ENCODE measurements around the gene ABCG1. TPM values are rescaled to one million over a fixed set of nuclear protein-coding genes. Genes with fewer than 3 reads are reported as not detected.

Gene ABCG1
- total and polyA plus RNA-seq, 2 donors (not counting 1 experiment from before 2014, with no cell fraction given), result under 0.01 to 0.12 TPM

DNA sequence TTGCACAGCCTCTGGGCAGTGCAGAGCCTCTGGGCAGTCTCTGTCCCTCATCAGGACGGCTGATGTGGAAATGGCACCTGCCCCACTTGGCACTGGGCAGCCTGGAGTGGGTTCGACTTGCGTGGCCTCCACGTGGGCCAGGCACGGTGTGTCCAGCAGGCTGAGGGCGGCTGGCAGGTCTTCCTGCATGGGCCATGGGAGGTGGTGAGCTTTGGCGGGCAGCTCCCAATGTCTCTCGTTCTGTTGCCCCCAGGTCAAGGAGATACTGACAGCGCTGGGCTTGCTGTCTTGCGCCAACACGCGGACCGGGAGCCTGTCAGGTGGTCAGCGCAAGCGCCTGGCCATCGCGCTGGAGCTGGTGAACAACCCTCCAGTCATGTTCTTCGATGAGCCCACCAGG, 63.1 kb downstream of the ABCG1 start:
- H3K4me1 ChIP-seq (ENCODE audit: control insufficient read depth, extremely low read depth, insufficient read depth, low read length), result no peaks in the 10 kb centered on the region

DNA sequence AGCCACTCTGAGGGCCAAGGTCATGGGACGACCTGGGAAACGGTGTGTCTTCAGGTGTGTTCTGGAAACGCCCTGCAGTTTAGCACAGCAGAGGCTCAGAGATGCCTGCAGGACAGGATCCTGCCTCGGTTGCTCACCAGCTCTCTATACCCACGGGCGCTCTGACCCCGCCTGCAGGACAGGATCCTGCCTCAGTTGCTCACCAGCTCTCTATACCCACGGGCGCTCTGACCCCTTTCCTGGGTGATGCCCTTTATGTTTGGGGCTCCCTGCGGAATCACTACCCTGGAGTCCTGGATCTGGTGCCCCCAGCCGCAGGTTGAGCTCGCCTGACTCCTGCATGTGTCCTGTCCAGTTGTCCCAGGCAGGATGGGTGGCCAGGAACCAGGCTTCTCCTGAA, 63.8 kb downstream of the ABCG1 start:
- no peaks in the 10 kb centered on the region for H3K4me1 ChIP-seq (ENCODE audit: control insufficient read depth, extremely low read depth, insufficient read depth, low read length)
- no peak overlapping the region for H3K27ac ChIP-seq (ENCODE audit: insufficient read depth, low read length)
- H2AFZ ChIP-seq (ENCODE audit: low read length), result no peak overlapping the region
- no peaks in the 10 kb centered on the region for H3K27me3 ChIP-seq (ENCODE audit: control insufficient read depth, insufficient read depth, low read length)
- H3K4me3 ChIP-seq (replicated peaks in 1 of 4; ENCODE audit: control extremely low read depth in 1 of 4, insufficient read depth in 1 of 4, low read depth in 3 of 4, low read length in 4 of 4), result no peak overlapping the region
- no peak for DNase-seq (ENCODE audit: low read depth in 2 of 2)
- no peak for TF ChIP-seq EZH2 (IDR thresholded peaks at IDR 0.05; ENCODE audit: low read length, missing control alignments)
- H3K36me3 ChIP-seq (ENCODE audit: control insufficient read depth, insufficient read depth, low read length), result no peaks in the 10 kb centered on the region
- no peak overlapping the region for H3K4me2 ChIP-seq (ENCODE audit: extremely low read depth, insufficient read depth, low read length)
- H3K79me2 ChIP-seq (ENCODE audit: control insufficient read depth, insufficient read depth, low read length), result no peaks in the 10 kb centered on the region
- no peaks in the 10 kb centered on the region for H3K9me3 ChIP-seq (ENCODE audit: control insufficient read depth, insufficient read depth, low read depth, low read length)
- H4K20me1 ChIP-seq (ENCODE audit: control insufficient read depth, extremely low read depth, insufficient read depth, low read length), result no peaks in the 10 kb centered on the region
- H3K9ac ChIP-seq (ENCODE audit: insufficient read depth, low read length), result no peak overlapping the region

More for the DNA sequence above, 63.1 kb downstream of the ABCG1 start:
- DNase-seq (ENCODE audit: low read depth in 2 of 2), result no peak
- H2AFZ ChIP-seq (ENCODE audit: low read length), result no peak overlapping the region
- H3K4me3 ChIP-seq (replicated peaks in 1 of 4; ENCODE audit: control extremely low read depth in 1 of 4, insufficient read depth in 1 of 4, low read depth in 3 of 4, low read length in 4 of 4), result no peak overlapping the region
- TF ChIP-seq EZH2 (IDR thresholded peaks at IDR 0.05; ENCODE audit: low read length, missing control alignments) (no peak), CTCF (conservative IDR thresholded peaks at IDR 0.05 in 1 of 2, IDR thresholded peaks at IDR 0.05 in 1 of 2; ENCODE audit: low read depth in 1 of 2, low read length in 2 of 2) (no peak)
- H3K9ac ChIP-seq (ENCODE audit: insufficient read depth, low read length), result no peak overlapping the region
- H4K20me1 ChIP-seq (ENCODE audit: control insufficient read depth, extremely low read depth, insufficient read depth, low read length), result no peaks in the 10 kb centered on the region
- no peaks in the 10 kb centered on the region for H3K27me3 ChIP-seq (ENCODE audit: control insufficient read depth, insufficient read depth, low read length)
- no peaks in the 10 kb centered on the region for H3K36me3 ChIP-seq (ENCODE audit: control insufficient read depth, insufficient read depth, low read length)
- no peaks in the 10 kb centered on the region for H3K79me2 ChIP-seq (ENCODE audit: control insufficient read depth, insufficient read depth, low read length)
- H3K4me2 ChIP-seq (ENCODE audit: extremely low read depth, insufficient read depth, low read length), result no peak overlapping the region
- H3K9me3 ChIP-seq (ENCODE audit: control insufficient read depth, insufficient read depth, low read depth, low read length), result no peaks in the 10 kb centered on the region
- no peak overlapping the region for H3K27ac ChIP-seq (ENCODE audit: insufficient read depth, low read length)

GRCh38 chr21:42285569-42286245, 66.8 kb downstream of the ABCG1 start:
- no peak overlapping the region for H2AFZ ChIP-seq (ENCODE audit: low read length)
- no peak overlapping the region for H3K4me3 ChIP-seq (replicated peaks in 1 of 4; ENCODE audit: control extremely low read depth in 1 of 4, insufficient read depth in 1 of 4, low read depth in 3 of 4, low read length in 4 of 4)
- no peaks in the 10 kb centered on the region for H3K9me3 ChIP-seq (ENCODE audit: control insufficient read depth, insufficient read depth, low read depth, low read length)
- DNase-seq (ENCODE audit: low read depth in 2 of 2), result no peak
- no peak overlapping the region for H3K9ac ChIP-seq (ENCODE audit: insufficient read depth, low read length)
- no peaks in the 10 kb centered on the region for H3K36me3 ChIP-seq (ENCODE audit: control insufficient read depth, insufficient read depth, low read length)
- H3K4me1 ChIP-seq (ENCODE audit: control insufficient read depth, extremely low read depth, insufficient read depth, low read length), result no peaks in the 10 kb centered on the region
- H3K27me3 ChIP-seq (ENCODE audit: control insufficient read depth, insufficient read depth, low read length), result no peaks in the 10 kb centered on the region
- no peak for TF ChIP-seq CTCF (conservative IDR thresholded peaks at IDR 0.05 in 1 of 2, IDR thresholded peaks at IDR 0.05 in 1 of 2; ENCODE audit: low read depth in 1 of 2, low read length in 2 of 2)
- TF ChIP-seq EZH2 (IDR thresholded peaks at IDR 0.05; ENCODE audit: low read length, missing control alignments), result no peak
- H3K27ac ChIP-seq (ENCODE audit: insufficient read depth, low read length), result no peak overlapping the region
- H3K4me2 ChIP-seq (ENCODE audit: extremely low read depth, insufficient read depth, low read length), result no peak overlapping the region
- no peaks in the 10 kb centered on the region for H3K79me2 ChIP-seq (ENCODE audit: control insufficient read depth, insufficient read depth, low read length)
- no peaks in the 10 kb centered on the region for H4K20me1 ChIP-seq (ENCODE audit: control insufficient read depth, extremely low read depth, insufficient read depth, low read length)
